Measurements from ENCODE around the gene GLP1R. TPM values are rescaled to one million over a fixed set of nuclear protein-coding genes. Genes with fewer than 3 reads are reported as not detected.

GLP1R gene
- total RNA-seq, 4 donors from 2014 or later, result 0.38 to 0.67 TPM; not detected in 2

DNA sequence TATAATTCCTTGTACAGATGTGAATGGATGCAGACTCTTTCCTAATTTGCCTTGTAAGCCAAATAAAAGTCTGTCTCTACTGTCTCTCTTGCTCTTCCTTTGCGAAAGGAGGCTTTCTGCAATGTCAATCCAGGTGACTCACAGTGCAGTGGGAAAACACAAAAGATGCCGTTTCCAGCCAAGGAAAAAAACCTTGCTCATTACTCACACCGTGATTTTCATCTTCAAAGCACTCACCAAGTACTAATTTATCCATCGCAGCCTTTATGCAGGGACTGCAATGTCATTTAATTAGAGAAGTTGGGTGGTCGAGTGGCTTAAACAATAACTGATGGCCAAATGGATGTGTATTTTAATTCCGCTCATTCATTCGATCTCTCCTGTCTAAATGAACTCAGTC is 42.6 kb downstream of the GLP1R start:
- Histone ChIP-seq H3K27ac (no peak overlapping the region), H3K4me1 (no peaks in the 10 kb centered on the region), H3K27me3 (no peaks in the 10 kb centered on the region), H3K9me3 (no peaks in the 10 kb centered on the region), H3K4me3 (no peak overlapping the region), H3K36me3 (no peaks in the 10 kb centered on the region)
- DNase-seq, result no peak
- TF ChIP-seq, protein P1, sequence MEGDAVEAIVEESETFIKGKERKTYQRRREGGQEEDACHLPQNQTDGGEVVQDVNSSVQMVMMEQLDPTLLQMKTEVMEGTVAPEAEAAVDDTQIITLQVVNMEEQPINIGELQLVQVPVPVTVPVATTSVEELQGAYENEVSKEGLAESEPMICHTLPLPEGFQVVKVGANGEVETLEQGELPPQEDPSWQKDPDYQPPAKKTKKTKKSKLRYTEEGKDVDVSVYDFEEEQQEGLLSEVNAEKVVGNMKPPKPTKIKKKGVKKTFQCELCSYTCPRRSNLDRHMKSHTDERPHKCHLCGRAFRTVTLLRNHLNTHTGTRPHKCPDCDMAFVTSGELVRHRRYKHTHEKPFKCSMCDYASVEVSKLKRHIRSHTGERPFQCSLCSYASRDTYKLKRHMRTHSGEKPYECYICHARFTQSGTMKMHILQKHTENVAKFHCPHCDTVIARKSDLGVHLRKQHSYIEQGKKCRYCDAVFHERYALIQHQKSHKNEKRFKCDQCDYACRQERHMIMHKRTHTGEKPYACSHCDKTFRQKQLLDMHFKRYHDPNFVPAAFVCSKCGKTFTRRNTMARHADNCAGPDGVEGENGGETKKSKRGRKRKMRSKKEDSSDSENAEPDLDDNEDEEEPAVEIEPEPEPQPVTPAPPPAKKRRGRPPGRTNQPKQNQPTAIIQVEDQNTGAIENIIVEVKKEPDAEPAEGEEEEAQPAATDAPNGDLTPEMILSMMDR (IDR thresholded peaks at IDR 0.05), result no peak
- no peak for TF ChIP-seq POLR2A (IDR thresholded peaks at IDR 0.05)

DNA sequence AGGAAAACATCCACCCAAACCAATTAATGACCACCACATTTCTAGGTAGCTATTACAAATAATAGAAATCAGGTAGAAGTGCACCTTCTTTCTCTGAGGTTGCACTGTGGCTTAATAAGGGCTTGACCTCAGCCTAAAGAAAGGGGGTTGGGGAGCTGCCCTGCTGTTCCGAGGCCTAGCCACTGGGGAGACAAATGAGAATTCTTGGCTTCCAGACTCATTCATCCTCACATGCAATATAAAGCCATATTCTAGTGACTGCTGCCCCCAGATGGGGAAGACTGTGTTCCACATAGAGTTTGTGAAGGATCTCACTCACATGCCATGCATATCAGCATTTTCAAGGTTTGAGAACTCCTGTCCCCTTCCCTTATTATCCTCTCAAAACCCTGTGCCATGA is 43.5 kb downstream of the GLP1R start:
- H3K4me3 ChIP-seq, result no peak overlapping the region
- H3K4me1 ChIP-seq, result no peaks in the 10 kb centered on the region
- H3K27ac ChIP-seq, result no peak overlapping the region
- TF ChIP-seq, protein P1 (IDR thresholded peaks at IDR 0.05), result no peak
- TF ChIP-seq POLR2A (IDR thresholded peaks at IDR 0.05), result no peak
- no peaks in the 10 kb centered on the region for H3K27me3 ChIP-seq
- no peak for DNase-seq
- H3K36me3 ChIP-seq, result no peaks in the 10 kb centered on the region
- no peaks in the 10 kb centered on the region for H3K9me3 ChIP-seq

DNA sequence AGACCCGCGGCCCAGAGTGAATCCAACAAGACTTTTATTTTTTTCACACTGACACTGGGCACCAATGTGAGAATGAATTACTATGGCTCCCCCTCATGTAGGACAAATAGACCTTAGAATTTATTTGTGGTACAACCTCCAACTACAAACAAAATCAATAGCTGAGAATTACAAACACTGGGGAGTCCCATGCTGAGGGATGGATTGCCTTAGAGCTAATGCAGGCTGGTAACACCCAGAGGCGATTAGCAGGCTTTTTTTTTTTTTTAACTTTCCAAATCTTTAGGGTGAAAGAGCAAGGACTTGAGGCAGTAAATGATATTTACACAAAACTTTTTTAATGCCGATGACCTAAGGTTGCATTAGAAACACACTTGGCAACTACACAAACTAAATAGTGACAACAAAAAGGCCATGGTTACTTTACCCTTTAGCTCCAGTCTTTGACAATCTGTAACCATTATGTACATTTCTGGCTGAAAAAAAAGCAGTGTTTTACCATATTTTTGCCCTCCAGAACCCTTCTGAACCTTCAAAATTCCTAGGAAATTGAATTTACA is 44.6 kb downstream of the GLP1R start:
- DNase-seq, result no peak
- Histone ChIP-seq H3K9me3 (no peaks in the 10 kb centered on the region), H3K27me3 (no peaks in the 10 kb centered on the region), H3K27ac (no peak overlapping the region), H3K4me1 (no peaks in the 10 kb centered on the region), H3K36me3 (no peaks in the 10 kb centered on the region), H3K4me3 (no peak overlapping the region)
- TF ChIP-seq POLR2A (IDR thresholded peaks at IDR 0.05), result no peak
- TF ChIP-seq, protein P1 (IDR thresholded peaks at IDR 0.05), result no peak

DNA sequence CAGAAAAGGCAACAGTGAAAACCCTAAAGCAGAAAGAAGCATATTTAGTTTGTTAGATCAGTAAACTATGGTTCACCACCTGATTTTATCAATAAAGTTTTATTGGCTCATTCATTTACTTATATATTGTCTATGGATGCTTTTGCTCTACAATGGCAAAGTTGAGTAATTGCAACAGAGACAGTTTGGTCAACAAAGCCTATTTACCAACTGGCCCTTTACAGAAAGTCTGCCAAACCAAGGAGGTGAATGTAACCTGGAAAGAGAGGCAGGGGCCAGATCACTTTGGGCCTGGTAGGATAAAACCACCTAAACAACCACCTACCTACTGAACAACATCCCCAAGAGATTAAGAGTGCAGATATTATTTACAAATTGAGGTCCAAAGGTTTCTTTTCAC is 47.0 kb downstream of the GLP1R start:
- H3K9me3 ChIP-seq, result no peaks in the 10 kb centered on the region
- no peak overlapping the region for H3K4me3 ChIP-seq
- H3K4me1 ChIP-seq, result no peaks in the 10 kb centered on the region
- no peaks in the 10 kb centered on the region for H3K27me3 ChIP-seq
- H3K27ac ChIP-seq, result no peak overlapping the region
- H3K36me3 ChIP-seq, result no peaks in the 10 kb centered on the region
- TF ChIP-seq, protein P1 (IDR thresholded peaks at IDR 0.05), result no peak
- TF ChIP-seq POLR2A (IDR thresholded peaks at IDR 0.05), result no peak
- no peak for DNase-seq

DNA sequence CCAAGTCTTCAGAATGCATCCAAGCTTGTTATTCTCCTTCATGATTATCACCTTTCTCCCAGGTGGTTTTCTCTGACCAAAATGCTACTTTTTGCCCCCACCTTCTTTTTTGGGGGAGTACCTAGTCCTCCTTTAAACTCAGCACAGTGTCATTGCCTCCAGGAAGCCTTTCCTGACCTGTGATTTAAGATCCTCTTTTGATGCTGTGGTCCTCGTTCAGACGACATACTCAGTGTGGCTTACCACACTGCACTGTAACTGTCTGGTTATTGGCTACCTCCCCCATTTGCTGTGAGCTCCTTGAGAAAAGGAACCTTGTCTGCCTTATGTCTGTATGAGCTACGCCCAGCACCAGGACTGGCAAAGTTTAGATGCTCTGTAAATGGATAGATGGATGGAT is 51.8 kb downstream of the GLP1R start:
- TF ChIP-seq POLR2A (IDR thresholded peaks at IDR 0.05), result no peak
- TF ChIP-seq, protein P1 (IDR thresholded peaks at IDR 0.05), result no peak
- no peaks in the 10 kb centered on the region for H3K4me1 ChIP-seq
- H3K27ac ChIP-seq, result no peak overlapping the region
- no peak for DNase-seq
- no peak overlapping the region for H3K4me3 ChIP-seq
- H3K27me3 ChIP-seq, result no peaks in the 10 kb centered on the region
- no peaks in the 10 kb centered on the region for H3K9me3 ChIP-seq
- H3K36me3 ChIP-seq, result peaks cover 0 to 6% (median 0%) of the 10 kb centered on the region in 3 donors

Data from Peyer's patch (tissue), 4 donors.